ENCODE measurements around the gene COX10. TPM values are rescaled to one million over a fixed set of nuclear protein-coding genes. Genes with fewer than 3 reads are reported as not detected.

COX10 gene
- total RNA-seq, 4 donors from 2014 or later, result 12.5 to 36.0 (median 24.3) TPM

DNA sequence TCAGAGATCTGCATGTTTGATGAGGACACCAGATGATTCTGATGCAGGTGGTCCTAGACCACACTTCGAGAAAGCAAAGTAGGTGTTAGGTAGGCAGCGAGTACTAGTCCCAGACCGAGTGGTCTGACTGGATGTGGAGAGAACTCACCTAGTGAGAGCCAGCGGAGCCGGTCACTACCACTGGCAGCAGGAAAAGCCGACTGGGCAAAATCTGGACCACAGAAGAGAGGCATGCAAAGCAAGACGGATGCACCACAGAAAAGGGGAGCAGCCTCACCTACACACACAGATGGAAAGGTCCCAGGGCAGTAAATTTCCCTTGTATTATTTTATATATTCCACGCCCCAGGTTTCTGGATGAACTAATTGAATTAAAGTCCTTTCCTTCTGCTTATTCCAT is 13.5 kb downstream of the COX10 start:
- 91 to 92% methylated on average over 3 to 8 of the region's 8 CpGs for WGBS, 2 donors
- H3K27me3 ChIP-seq, result no peaks in the 10 kb centered on the region
- no peak overlapping the region for H3K4me3 ChIP-seq
- no peak for DNase-seq
- no peaks in the 10 kb centered on the region for H3K9me3 ChIP-seq
- intact Hi-C loops (cut with DNase I), result no loop called here
- peaks cover 0 to 53% (median 5%) of the 10 kb centered on the region in 3 donors for H3K36me3 ChIP-seq
- peaks cover 0 to 12% (median 0%) of the 10 kb centered on the region in 3 donors for H3K4me1 ChIP-seq
- TF ChIP-seq, protein P1, sequence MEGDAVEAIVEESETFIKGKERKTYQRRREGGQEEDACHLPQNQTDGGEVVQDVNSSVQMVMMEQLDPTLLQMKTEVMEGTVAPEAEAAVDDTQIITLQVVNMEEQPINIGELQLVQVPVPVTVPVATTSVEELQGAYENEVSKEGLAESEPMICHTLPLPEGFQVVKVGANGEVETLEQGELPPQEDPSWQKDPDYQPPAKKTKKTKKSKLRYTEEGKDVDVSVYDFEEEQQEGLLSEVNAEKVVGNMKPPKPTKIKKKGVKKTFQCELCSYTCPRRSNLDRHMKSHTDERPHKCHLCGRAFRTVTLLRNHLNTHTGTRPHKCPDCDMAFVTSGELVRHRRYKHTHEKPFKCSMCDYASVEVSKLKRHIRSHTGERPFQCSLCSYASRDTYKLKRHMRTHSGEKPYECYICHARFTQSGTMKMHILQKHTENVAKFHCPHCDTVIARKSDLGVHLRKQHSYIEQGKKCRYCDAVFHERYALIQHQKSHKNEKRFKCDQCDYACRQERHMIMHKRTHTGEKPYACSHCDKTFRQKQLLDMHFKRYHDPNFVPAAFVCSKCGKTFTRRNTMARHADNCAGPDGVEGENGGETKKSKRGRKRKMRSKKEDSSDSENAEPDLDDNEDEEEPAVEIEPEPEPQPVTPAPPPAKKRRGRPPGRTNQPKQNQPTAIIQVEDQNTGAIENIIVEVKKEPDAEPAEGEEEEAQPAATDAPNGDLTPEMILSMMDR (IDR thresholded peaks at IDR 0.05), result no peak
- no peak for TF ChIP-seq POLR2A (IDR thresholded peaks at IDR 0.05)
- H3K27ac ChIP-seq, result no peak overlapping the region

DNA sequence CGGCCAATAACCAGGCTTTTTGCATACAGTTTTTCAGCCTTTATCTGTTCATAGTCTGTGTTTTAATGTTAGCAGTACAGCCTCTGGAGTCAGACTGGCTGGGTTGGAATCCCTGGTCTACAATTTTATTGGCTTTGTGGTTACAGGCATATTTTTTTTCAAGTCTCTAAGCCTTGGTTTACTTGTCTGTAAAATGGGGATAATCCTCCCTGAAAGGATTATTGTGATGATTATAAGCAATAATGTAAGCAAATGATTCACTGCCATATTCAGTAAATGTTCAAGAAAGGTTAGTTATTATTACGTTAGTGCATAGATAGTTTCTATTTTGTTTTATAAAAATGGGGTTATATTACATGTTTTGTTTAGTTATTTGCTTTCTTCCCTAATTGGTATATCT is 15.7 kb downstream of the COX10 start:
- H3K36me3 ChIP-seq, result peaks cover 0 to 31% (median 0%) of the 10 kb centered on the region in 3 donors
- DNase-seq, result no peak
- no peak overlapping the region for H3K4me3 ChIP-seq
- no peaks in the 10 kb centered on the region for H3K27me3 ChIP-seq
- no peaks in the 10 kb centered on the region for H3K9me3 ChIP-seq
- 85 to 91% methylated on average over 2 of the region's 2 CpGs for WGBS, 2 donors
- peaks cover 0 to 12% (median 0%) of the 10 kb centered on the region in 3 donors for H3K4me1 ChIP-seq
- H3K27ac ChIP-seq, result no peak overlapping the region
- intact Hi-C loops (cut with DNase I), result no loop called here
- TF ChIP-seq, protein P1 (IDR thresholded peaks at IDR 0.05), result no peak
- TF ChIP-seq POLR2A (IDR thresholded peaks at IDR 0.05), result no peak

DNA sequence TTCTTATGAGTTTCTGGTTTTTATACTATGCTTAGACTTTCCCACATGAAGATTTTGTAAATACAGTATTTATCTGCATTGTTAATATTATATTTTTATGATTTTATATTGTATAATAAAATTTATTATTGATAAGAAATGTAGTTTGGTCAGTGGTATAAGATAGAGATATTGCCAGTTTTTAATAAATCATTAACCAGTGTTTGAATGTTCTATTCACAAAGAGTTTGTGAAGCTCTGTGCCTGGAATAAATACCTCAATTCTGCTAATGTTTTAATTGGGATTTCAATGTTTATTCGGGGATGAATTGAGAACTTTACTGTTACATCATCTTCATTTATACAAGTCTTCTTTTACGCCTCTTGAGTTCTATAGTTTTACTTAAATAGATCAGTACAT is 16.9 kb downstream of the COX10 start:
- intact Hi-C loops (cut with DNase I), result no loop called here
- Histone ChIP-seq H3K36me3 (peaks cover 0 to 21% (median 0%) of the 10 kb centered on the region in 3 donors), H3K4me1 (peaks cover 0 to 12% (median 0%) of the 10 kb centered on the region in 3 donors), H3K27me3 (no peaks in the 10 kb centered on the region), H3K4me3 (no peak overlapping the region), H3K27ac (no peak overlapping the region), H3K9me3 (no peaks in the 10 kb centered on the region)
- TF ChIP-seq, protein P1 (IDR thresholded peaks at IDR 0.05), result no peak
- no peak for TF ChIP-seq POLR2A (IDR thresholded peaks at IDR 0.05)
- WGBS, 2 donors, result 86 to 91% methylated on average over 2 of the region's 2 CpGs
- no peak for DNase-seq

DNA sequence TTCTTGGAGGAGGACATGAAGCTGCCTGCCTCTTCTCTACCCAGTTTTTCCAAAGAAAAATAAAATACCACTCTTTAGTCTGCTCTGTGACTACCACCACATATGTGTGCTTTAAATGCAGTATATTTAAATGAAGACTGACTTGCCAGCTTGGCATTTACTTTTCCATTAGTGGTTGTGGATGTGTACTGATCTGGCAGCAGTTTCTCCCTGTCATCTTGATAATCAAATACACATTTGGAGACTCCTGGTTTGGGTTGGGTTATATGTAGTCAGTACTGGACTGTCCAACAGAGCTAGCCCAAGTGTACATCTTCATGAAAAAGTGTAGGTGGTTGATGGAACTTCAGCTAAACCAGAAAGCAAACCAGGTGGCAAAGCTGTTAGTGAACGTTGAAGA is 19.9 kb downstream of the COX10 start:
- no peaks in the 10 kb centered on the region for H3K9me3 ChIP-seq
- intact Hi-C loops (cut with DNase I), result no loop called here
- 88 to 89% methylated on average over 1 of the region's 1 CpG for WGBS, 2 donors
- no peaks in the 10 kb centered on the region for H3K27me3 ChIP-seq
- no peaks in the 10 kb centered on the region for H3K36me3 ChIP-seq
- H3K4me3 ChIP-seq, result no peak overlapping the region
- TF ChIP-seq, protein P1 (IDR thresholded peaks at IDR 0.05), result no peak
- no peak for TF ChIP-seq POLR2A (IDR thresholded peaks at IDR 0.05)
- H3K27ac ChIP-seq, result no peak overlapping the region
- H3K4me1 ChIP-seq, result no peaks in the 10 kb centered on the region
- no peak for DNase-seq

DNA sequence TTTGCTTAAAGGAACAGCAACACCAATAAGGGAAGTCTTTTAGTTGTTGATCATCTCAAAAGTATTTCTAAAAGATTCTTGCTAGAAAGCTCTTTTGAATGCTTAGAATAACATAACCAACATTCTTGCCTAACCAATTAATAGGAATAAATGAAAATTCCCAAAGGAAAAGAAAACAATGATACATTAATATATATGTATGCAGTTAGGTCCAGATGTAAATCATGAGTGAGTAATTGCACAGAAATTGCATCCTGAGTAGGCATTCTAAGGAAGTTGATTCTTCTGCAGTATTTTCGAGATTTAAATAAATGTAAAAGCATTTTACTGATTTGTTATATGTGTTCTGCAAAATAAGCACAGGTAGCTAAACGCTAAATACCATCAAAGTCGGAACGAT is 22.1 kb downstream of the COX10 start:
- DNase-seq, result no peak
- Histone ChIP-seq H3K4me1 (no peaks in the 10 kb centered on the region), H3K4me3 (no peak overlapping the region), H3K9me3 (no peaks in the 10 kb centered on the region), H3K27ac (no peak overlapping the region), H3K36me3 (no peaks in the 10 kb centered on the region), H3K27me3 (no peaks in the 10 kb centered on the region)
- TF ChIP-seq POLR2A (IDR thresholded peaks at IDR 0.05), result no peak
- TF ChIP-seq, protein P1 (IDR thresholded peaks at IDR 0.05), result no peak
- intact Hi-C loops (cut with DNase I), result no loop called here
- WGBS, 2 donors, result 89 to 98% methylated on average over 4 of the region's 4 CpGs

Measured in esophagus squamous epithelium (tissue), 5 donors.